Brain microvascular endothelial cell (primary cell): ENCODE measurements around the gene GFPT2.

Experiments
- DNase-seq: peaks from one replicate; pipeline ENCODE4 v3.0.0-alpha.2; 2020
- H3K27ac ChIP-seq: fragments of 250-450 bp; sonication (Bioruptor Pico); 2 replicates; pipeline ENCODE4 v1.5.1; 2020; ENCODE audit warnings: mild to moderate bottlenecking, moderate library complexity
- H3K27me3 ChIP-seq: fragments of 250-450 bp; sonication (Bioruptor Pico); replicated peaks from 2 replicates; pipeline ENCODE4 v1.5.1; 2020; ENCODE audit warnings: mild to moderate bottlenecking
- H3K36me3 ChIP-seq: fragments of 250-450 bp; sonication (Bioruptor Pico); replicated peaks from 2 replicates; pipeline ENCODE4 v1.5.1; 2020; ENCODE audit warnings: mild to moderate bottlenecking
- H3K4me3 ChIP-seq: 2 replicates; pipeline ENCODE4 v1.5.1; 2011; ENCODE audit warnings: low read depth, mild to moderate bottlenecking, control low read depth, low read length, moderate library complexity
- in situ Hi-C: cut with HindIII; loops from 2 replicates; pipeline ENCODE4 v1.10.0; 2017; ENCODE audit warnings: low sequenced_read_pairs, low pct_ligation_motif_present
- TF ChIP-seq, protein P1 (sequence below): IDR thresholded peaks from 2 replicates; pipeline ENCODE4 v1.5.1; 2011; ENCODE audit warnings: low read depth, mild to moderate bottlenecking, moderate library complexity, low read length, control low read depth, inconsistent platforms; ENCODE audit errors: missing control alignments

GFPT2 gene

DNA sequence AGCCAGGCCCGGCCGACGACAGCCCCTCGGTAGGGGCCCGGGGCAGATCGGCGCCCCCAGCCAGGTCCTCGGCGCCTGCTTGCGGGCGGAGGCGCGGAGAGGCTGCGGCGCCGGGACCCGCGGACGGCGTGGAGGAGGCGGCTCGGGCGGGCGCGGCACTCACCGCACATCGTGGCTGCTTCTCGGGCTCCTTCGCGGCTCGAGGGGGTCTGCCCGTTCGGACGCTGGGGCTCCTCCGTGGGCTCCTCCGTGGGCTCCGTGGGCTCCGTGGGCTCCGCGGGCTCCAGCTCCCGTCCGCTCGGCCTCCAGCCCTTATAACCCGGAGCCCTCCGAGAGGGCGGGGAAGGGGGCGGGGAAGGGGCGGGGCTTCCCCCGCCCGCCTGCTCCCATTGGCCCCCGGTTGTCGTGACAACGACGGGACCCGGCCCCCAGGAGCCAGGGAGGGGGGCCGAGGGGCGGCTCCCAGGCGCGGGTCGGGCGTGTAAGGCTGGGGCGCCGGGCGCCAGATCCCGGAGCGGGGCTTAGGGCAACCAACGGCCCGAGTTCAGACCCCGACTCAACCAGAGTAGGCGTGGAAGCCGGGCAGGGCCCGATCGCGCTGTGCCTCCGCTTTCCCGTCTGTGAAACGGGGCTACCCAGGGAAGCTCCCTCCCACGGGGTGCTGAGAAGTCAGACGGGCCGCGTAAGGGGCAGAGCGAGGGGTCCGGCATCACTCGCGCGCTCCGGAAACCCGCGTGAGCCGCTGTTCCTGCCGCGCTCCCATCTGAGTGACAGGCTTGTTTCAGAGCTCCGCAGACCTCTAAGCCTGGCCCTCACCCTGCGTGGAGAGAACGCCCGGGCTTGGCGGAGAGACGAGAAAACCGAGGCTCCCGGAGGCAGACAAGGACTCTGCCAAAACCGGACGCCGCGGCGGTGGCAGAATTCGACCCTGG is at the start of gene GFPT2:
Gene GFPT2, minus strand, starts transcription at position 289 of the 932 bp plus-strand sequence. Its CDS starts 119 bp downstream, at position 170.
- Histone ChIP-seq H3K4me3 (peak within 1 kb of the TSS; percentile 81), H3K27ac (no peak within 1 kb of the TSS), H3K36me3 (no peaks in the 10 kb centered on the region), H3K27me3 (no peaks in the 10 kb centered on the region)
- in situ Hi-C loops = no loop called here
- TF ChIP-seq, protein P1, sequence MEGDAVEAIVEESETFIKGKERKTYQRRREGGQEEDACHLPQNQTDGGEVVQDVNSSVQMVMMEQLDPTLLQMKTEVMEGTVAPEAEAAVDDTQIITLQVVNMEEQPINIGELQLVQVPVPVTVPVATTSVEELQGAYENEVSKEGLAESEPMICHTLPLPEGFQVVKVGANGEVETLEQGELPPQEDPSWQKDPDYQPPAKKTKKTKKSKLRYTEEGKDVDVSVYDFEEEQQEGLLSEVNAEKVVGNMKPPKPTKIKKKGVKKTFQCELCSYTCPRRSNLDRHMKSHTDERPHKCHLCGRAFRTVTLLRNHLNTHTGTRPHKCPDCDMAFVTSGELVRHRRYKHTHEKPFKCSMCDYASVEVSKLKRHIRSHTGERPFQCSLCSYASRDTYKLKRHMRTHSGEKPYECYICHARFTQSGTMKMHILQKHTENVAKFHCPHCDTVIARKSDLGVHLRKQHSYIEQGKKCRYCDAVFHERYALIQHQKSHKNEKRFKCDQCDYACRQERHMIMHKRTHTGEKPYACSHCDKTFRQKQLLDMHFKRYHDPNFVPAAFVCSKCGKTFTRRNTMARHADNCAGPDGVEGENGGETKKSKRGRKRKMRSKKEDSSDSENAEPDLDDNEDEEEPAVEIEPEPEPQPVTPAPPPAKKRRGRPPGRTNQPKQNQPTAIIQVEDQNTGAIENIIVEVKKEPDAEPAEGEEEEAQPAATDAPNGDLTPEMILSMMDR = no peak
- peak; percentile 53 for DNase-seq

DNA sequence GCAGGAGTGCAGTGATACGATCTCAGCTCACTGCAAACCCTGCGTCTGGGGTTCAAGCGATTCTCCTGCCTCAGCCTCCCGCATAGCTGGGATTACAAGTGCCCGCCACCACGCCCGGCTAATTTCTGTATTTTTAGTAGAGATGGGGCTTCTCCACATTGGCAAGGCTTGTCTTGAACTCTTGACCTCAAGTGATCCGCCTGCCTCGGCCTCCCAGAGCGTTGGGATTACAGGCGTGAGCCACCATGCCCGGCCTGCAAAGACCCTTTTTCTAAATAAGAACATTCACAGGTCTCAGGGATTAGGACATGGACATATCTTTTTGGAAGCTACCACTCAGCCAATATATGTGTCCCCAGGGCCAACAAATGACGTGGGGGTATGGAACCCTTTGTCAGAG is 49.6 kb upstream of the GFPT2 start:
- TF ChIP-seq, protein P1 = no peak
- in situ Hi-C loops = no loop called here

DNA sequence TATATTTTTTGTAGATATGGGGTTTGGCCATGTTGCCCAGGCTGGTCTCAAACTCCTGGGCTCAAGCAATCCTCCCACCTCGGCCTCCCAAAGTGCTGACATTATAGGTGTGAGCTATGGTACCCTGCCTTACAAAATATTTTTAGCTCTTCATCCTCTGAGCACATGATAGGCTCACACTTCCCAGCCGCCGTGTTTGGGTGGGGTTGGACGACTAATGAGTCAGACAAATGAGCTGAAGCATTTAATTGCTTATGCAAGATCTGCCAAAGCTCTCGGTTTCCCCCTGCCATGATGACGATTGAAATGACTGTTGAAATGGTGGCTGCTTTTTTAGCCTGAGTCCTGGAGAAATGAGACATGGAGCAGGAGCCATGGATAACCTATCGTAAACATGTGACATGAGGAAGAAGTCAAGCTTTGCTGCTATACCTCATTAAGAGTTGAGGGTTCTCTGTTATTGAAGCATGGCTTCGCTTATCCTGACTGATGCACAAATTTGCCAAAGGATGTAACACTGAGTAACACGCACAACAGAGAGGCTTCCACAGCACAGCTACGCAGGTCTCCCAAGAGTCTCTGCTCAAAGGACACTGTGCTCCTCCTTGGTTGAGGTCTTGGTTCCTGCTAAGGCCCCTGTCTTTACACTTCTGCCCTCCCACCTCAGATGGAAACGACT is 48.2 kb upstream of the GFPT2 start:
- Histone ChIP-seq H3K4me3 (no peak overlapping the region), H3K27ac (no peak overlapping the region), H3K27me3 (no peaks in the 10 kb centered on the region), H3K36me3 (no peaks in the 10 kb centered on the region)
- DNase-seq = no peak
- in situ Hi-C loops = no loop called here
- TF ChIP-seq, protein P1 = no peak

More for the DNA sequence above, 49.6 kb upstream of the GFPT2 start:
- Histone ChIP-seq H3K4me3 (no peak overlapping the region), H3K27ac (no peak overlapping the region), H3K27me3 (no peaks in the 10 kb centered on the region), H3K36me3 (no peaks in the 10 kb centered on the region)
- no peak for DNase-seq

DNA sequence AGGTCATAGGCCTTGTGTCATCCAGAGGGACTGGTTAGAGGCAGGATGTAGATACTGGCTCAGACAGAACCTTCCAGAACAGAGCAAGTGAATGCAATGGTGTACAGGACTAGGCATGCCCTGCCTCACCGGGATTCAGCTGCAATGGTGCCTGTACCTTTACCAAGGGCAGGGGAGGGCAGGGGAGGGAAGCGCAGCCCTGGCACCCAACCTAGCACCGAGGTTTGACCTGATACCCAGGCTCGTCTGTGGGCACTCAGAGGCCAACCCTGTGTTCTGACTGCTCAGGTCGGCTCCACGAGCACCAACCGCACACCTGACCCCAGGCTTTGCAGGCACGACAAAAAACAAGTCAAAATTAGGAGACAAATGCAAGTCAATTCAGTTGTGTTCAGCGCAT is 47.3 kb upstream of the GFPT2 start:
- H3K4me3 ChIP-seq = no peak overlapping the region
- no peak for DNase-seq
- no peaks in the 10 kb centered on the region for H3K36me3 ChIP-seq
- in situ Hi-C loops = no loop called here
- TF ChIP-seq, protein P1 = no peak
- H3K27me3 ChIP-seq = no peaks in the 10 kb centered on the region
- H3K27ac ChIP-seq = no peak overlapping the region

DNA sequence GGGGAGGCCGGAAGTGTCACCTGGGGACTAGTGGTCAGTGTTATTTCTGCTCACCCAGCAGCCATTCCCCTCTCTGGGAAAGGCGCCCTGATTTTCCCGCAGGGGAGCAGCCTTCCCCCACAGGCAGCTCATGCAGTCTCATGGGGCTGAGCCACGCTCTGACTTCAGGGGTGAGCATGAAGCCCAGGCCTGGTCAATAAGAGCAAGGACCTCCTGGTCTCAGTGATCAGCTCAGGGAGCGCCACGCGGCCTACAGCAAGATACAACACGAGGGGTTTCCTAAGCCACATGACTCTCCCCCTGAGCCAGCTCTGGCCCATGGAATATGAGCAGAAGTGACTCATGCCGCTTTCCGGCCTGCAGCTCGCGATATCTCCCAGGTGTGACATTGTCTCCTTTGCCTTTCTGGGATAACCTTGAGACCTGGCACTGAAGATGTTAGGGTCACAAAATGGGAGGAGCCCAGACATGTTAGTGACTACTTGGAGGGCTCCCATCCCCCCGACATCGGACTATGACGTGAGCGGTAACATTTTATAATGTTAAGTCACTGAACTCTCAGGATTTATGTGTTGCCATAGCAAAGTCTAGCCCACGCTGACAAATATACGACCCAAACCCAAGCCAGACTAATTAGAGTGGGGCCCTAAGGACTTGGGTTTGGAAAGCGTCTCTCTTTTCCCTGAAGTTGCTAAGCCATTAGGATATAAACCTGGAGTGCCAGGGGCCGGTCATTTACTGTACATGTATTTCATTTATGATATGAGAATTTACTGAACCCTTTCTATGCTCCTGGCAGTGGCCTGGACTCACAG is 46.5 kb upstream of the GFPT2 start:
- Histone ChIP-seq H3K27ac (no peak overlapping the region), H3K4me3 (no peak overlapping the region), H3K36me3 (no peaks in the 10 kb centered on the region), H3K27me3 (no peaks in the 10 kb centered on the region)
- in situ Hi-C loops = no loop called here
- DNase-seq = no peak
- TF ChIP-seq, protein P1 = no peak
